Gastrocnemius medialis (tissue), 4 donors: ENCODE data around the gene KIF26B.

Experiments
- POLR2A ChIP-seq, 2 donors: fragments of 450-650 bp; IDR thresholded peaks; one replicate each; pipeline ENCODE4 v1.6.1; 2017; ENCODE audit warnings: antibody characterized with exemption in 2 of 2, mild to moderate bottlenecking in 2 of 2, moderate library complexity in 2 of 2
- TF ChIP-seq, protein P1 (sequence below), 5 experiments: fragments of 450-650 bp in 3 of 5; fragments of 200-600 bp in 2 of 5; sonication (generic) in 2 of 5; IDR thresholded peaks in 4 of 5; conservative IDR thresholded peaks in 1 of 5; 1 replicate in 4 of 5; 2 replicates in 1 of 5; pipeline ENCODE4 v1.5.1; 2016 to 2019; ENCODE audit warnings: antibody characterized with exemption in 5 of 5, mild to moderate bottlenecking in 3 of 5, moderate library complexity in 3 of 5

DNA sequence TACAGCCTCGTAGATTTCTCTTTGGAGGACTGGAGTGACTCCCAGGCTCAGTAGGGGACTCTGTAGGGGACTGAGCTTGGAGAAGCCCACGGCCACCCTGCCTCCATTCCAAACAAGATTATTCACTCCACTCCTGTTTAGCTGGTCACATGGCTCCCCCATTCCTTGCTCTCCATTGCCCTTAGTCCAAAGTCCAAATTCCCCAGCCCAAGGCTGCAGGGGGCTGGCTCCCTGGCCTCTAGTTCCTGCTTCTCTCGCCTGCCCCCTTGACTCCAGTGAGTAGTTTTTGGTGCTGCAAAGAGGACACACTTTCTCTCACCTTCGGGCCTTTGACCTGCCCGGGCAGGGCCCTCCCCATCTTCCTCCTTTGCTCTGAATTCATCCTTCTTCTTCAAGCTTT, 403.3 kb downstream of the KIF26B start:
- TF ChIP-seq, protein P1, sequence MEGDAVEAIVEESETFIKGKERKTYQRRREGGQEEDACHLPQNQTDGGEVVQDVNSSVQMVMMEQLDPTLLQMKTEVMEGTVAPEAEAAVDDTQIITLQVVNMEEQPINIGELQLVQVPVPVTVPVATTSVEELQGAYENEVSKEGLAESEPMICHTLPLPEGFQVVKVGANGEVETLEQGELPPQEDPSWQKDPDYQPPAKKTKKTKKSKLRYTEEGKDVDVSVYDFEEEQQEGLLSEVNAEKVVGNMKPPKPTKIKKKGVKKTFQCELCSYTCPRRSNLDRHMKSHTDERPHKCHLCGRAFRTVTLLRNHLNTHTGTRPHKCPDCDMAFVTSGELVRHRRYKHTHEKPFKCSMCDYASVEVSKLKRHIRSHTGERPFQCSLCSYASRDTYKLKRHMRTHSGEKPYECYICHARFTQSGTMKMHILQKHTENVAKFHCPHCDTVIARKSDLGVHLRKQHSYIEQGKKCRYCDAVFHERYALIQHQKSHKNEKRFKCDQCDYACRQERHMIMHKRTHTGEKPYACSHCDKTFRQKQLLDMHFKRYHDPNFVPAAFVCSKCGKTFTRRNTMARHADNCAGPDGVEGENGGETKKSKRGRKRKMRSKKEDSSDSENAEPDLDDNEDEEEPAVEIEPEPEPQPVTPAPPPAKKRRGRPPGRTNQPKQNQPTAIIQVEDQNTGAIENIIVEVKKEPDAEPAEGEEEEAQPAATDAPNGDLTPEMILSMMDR (IDR thresholded peaks at IDR 0.05 in 4 of 5, conservative IDR thresholded peaks at IDR 0.05 in 1 of 5): no peak
- TF ChIP-seq POLR2A (IDR thresholded peaks at IDR 0.05): no peak
